H1 (cell line): ENCODE measurements around the gene FXR1. TPM values are rescaled to one million over a fixed set of nuclear protein-coding genes. Genes with fewer than 3 reads are reported as not detected.

Experiments used
- POLR2A ChIP-seq, 2 experiments: IDR thresholded peaks; 1 replicate in 1 of 2; 2 replicates in 1 of 2; pipeline ENCODE4 v1.6.1; 2011; ENCODE audit warnings: low read depth in 2 of 2, low read length in 2 of 2, mild to moderate bottlenecking in 2 of 2; ENCODE audit errors: control extremely low read depth in 1 of 2
- SP2 ChIP-seq: IDR thresholded peaks from 2 replicates; pipeline ENCODE4 v1.6.1; 2012; ENCODE audit warnings: mild to moderate bottlenecking, low read length, inconsistent platforms
- polyA plus RNA-seq, 7 experiments: library from polyadenylated mRNA; depleted of rRNA in 3 of 7; stranded (reverse) in 5 of 7; unstranded in 2 of 7; fragments of >200 nt in 5 of 7; fragments of 200-250 nt in 2 of 7; gene quantifications; 1 replicate in 5 of 7; 2 replicates in 1 of 7; 4 replicates in 1 of 7; pipeline versions ENCODE4 v1.2.1 to v1.2.3, GENCODE V29; 2011 to 2013; ENCODE audit warnings: missing spikeins in 2 of 7, mixed read lengths in 2 of 7
- total RNA-seq: library from RNA; stranded (reverse); fragmentation: NEBNext Ultra II Directional; extraction: Animal tissue kit (Norgen Biotek cat#: 25700); gene quantifications from 2 replicates; pipeline ENCODE4 v1.2.1, GENCODE V29; 2021

FXR1 gene
- total and polyA plus RNA-seq, 2 of the 8 experiments (the other 6 are each of a cell fraction or from before 2014, with no cell fraction given) = 108 to 283 TPM

DNA sequence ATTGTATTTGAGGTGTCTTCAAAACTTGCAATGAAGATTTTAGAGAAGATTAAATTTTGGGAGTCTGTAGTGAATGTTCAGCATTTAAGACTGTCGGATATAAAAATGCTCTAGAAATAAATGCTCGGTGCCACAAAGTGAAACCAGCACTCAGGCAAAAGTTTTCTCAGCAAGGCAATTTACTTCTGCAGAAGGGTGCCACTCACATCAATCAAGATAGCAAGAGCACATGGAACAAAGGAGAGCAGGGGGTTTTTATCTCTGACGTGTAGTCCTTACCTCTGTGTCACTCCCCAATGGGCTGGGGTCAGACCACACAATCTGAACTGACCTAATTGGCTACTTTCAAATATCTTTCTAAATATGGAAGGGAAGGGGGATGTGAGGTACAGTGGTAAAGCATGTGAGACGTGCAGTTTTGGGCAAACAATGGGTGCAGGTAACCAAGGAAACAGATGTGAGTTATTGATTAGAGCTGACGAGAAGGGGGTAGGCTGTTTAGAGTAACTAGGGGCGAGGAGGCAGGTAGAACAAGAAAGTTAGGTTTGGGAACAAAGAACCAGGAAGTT, 23.4 kb upstream of the FXR1 start (continued):
- TF ChIP-seq POLR2A (IDR thresholded peaks at IDR 0.05; ENCODE audit: control extremely low read depth in 1 of 2, low read depth in 2 of 2, low read length in 2 of 2) = no peak
- TF ChIP-seq SP2 = no peak
